Keratinocyte (primary cell): ENCODE measurements around the gene TUG1. TPM values are rescaled to one million over a fixed set of nuclear protein-coding genes. Genes with fewer than 3 reads are reported as not detected.
A peak's percentile ranks its signal among the peaks of the same experiment; 100 is the strongest.

ENCODE experiments used
- DNase-seq: peaks from one replicate; pipeline ENCODE4 v3.0.0-alpha.2; 2011; ENCODE audit warnings: low read depth, missing footprints, low spot score
- FAIRE-seq: peaks from 2 replicates; lab custom pipeline; 2011; peaks lifted over from hg19 to GRCh38; lab: Jason Lieb, UNC
- H2AFZ ChIP-seq: 2 replicates; pipeline ENCODE4 v1.6.0; 2012; ENCODE audit warnings: low read length, control low read depth, inconsistent platforms; ENCODE audit not compliant: control insufficient read depth
- H3K27ac ChIP-seq: 2 replicates; pipeline ENCODE4 v1.5.1; 2011; ENCODE audit warnings: low read length; ENCODE audit not compliant: control insufficient read depth, insufficient read depth
- H3K27me3 ChIP-seq: 3 replicates; pipeline ENCODE4 v1.6.0; 2011; ENCODE audit warnings: low read length; ENCODE audit not compliant: control insufficient read depth, insufficient read depth; ENCODE audit errors: extremely low read depth
- H3K36me3 ChIP-seq, 2 experiments: 2 replicates in 1 of 2; 3 replicates in 1 of 2; pipeline ENCODE4 v1.5.1; 2011; ENCODE audit warnings: low read length in 2 of 2, mild to moderate bottlenecking in 1 of 2; ENCODE audit not compliant: control insufficient read depth in 2 of 2, insufficient read depth in 2 of 2; ENCODE audit errors: extremely low read depth in 1 of 2
- H3K4me1 ChIP-seq: 3 replicates; pipeline ENCODE4 v1.5.1; 2011; ENCODE audit warnings: low read length; ENCODE audit not compliant: control insufficient read depth, insufficient read depth; ENCODE audit errors: extremely low read depth
- H3K4me2 ChIP-seq: 3 replicates; pipeline ENCODE4 v1.6.0; 2011; ENCODE audit warnings: low read depth, low read length; ENCODE audit not compliant: control insufficient read depth, insufficient read depth; ENCODE audit errors: extremely low read depth
- H3K4me3 ChIP-seq, 3 experiments: fragments of 200-600 bp in 1 of 3; sonication (generic) in 1 of 3; 2 replicates in 2 of 3; 3 replicates in 1 of 3; pipeline ENCODE4 v1.5.1; 2011 to 2016; ENCODE audit warnings: low read length in 3 of 3, mild to moderate bottlenecking in 3 of 3, control low read depth in 2 of 3, inconsistent platforms in 1 of 3, low read depth in 1 of 3, mixed read lengths in 1 of 3, mixed run types in 1 of 3, moderate library complexity in 1 of 3; ENCODE audit not compliant: control insufficient read depth in 2 of 3, insufficient read depth in 2 of 3; ENCODE audit errors: extremely low read depth in 1 of 3
- H3K79me2 ChIP-seq: 2 replicates; pipeline ENCODE4 v1.6.0; 2012; ENCODE audit warnings: low read length; ENCODE audit not compliant: control insufficient read depth, insufficient read depth
- H3K9ac ChIP-seq: 3 replicates; pipeline ENCODE4 v1.6.0; 2011; ENCODE audit warnings: low read length; ENCODE audit not compliant: control insufficient read depth, insufficient read depth; ENCODE audit errors: extremely low read depth
- H3K9me1 ChIP-seq: 3 replicates; pipeline ENCODE4 v1.6.0; 2011; ENCODE audit warnings: low read length; ENCODE audit not compliant: control insufficient read depth, insufficient read depth; ENCODE audit errors: extremely low read depth
- H3K9me3 ChIP-seq: 2 replicates; pipeline ENCODE4 v1.5.1; 2012; ENCODE audit warnings: low read depth, low read length; ENCODE audit not compliant: control insufficient read depth
- H4K20me1 ChIP-seq: 3 replicates; pipeline ENCODE4 v1.6.0; 2011; ENCODE audit warnings: low read length; ENCODE audit not compliant: control insufficient read depth, insufficient read depth; ENCODE audit errors: extremely low read depth
- CTCF ChIP-seq, 3 experiments: IDR thresholded peaks in 1 of 3; conservative IDR thresholded peaks in 1 of 3; optimal IDR thresholded peaks in 1 of 3; 2 replicates in 2 of 3; 3 replicates in 1 of 3; pipeline versions ENCODE3 to v1.5.1; 2011; ENCODE audit warnings: low read length in 3 of 3, mild to moderate bottlenecking in 3 of 3, moderate library complexity in 2 of 3, control low read depth in 1 of 3, inconsistent platforms in 1 of 3; ENCODE audit not compliant: insufficient read depth in 2 of 3; ENCODE audit errors: extremely low read depth in 1 of 3
- EZH2 ChIP-seq: IDR thresholded peaks from one replicate; pipeline ENCODE4 v1.6.1; 2012; ENCODE audit warnings: inconsistent platforms, mild to moderate bottlenecking, low read length, moderate library complexity
- dilution Hi-C: fragments of 300-500 bp; cut with MboI; formaldehyde crosslinking; loops from one replicate; pipeline ENCODE4 v1.7.0; 2020; ENCODE audit warnings: low sequenced_read_pairs; ENCODE audit not compliant: extremely low pct_ligation_motif_present
- polyA minus RNA-seq, 3 experiments: library from RNA; depleted of rRNA, polyadenylated mRNA; stranded (reverse); fragments of >200 nt; gene quantifications; 1 replicate in 1 of 3; 2 replicates in 1 of 3; 3 replicates in 1 of 3; pipeline ENCODE4 v1.2.3, GENCODE V29; 2011
- polyA plus RNA-seq, 5 experiments: library from polyadenylated mRNA; depleted of rRNA in 3 of 5; stranded (reverse) in 3 of 5; stranded (forward) in 1 of 5; unstranded in 1 of 5; fragments of >200 nt; gene quantifications; 1 replicate in 1 of 5; 2 replicates in 3 of 5; 3 replicates in 1 of 5; pipeline versions ENCODE4 v1.2.1 to v1.2.3, GENCODE V29; 2011 to 2012; ENCODE audit warnings: missing spikeins in 2 of 5, low read depth in 1 of 5, low replicate concordance in 1 of 5

The TUG1 gene
- polyA plus RNA-seq: 47.7 to 84.0 TPM (median 77.1 TPM) in 3 replicates
- polyA plus RNA-seq (2011; ENCODE audit: low read depth): 33.4 TPM
- polyA plus RNA-seq (2011; cell fraction: cytosol; rRNA removed): 20.5 and 47.1 TPM in 2 replicates
- polyA plus RNA-seq (2011; cell fraction: nucleus; rRNA removed): 199 and 239 TPM in 2 replicates
- 26.8 and 35.8 TPM in 2 replicates for polyA plus RNA-seq (2012; ENCODE audit: low replicate concordance)
- 36.8 to 68.2 TPM (median 46.4 TPM) in 3 replicates for polyA minus RNA-seq
- 14.0 TPM for polyA minus RNA-seq (2011; cell fraction: cytosol; rRNA and poly(A)+ RNA removed)
- polyA minus RNA-seq (2011; cell fraction: nucleus; rRNA and poly(A)+ RNA removed): 47.9 and 95.3 TPM in 2 replicates

- TF ChIP-seq EZH2 (no peak), CTCF (optimal IDR thresholded peaks at IDR 0.05 in 1 of 3, IDR thresholded peaks at IDR 0.05 in 1 of 3, conservative IDR thresholded peaks at IDR 0.05 in 1 of 3; ENCODE audit: extremely low read depth in 1 of 3, insufficient read depth in 2 of 3, low read length in 3 of 3) (no peak)
- H3K9me3 ChIP-seq: peaks cover 8% of the 10 kb centered on the region
- no peaks in the 10 kb centered on the region for H3K27me3 ChIP-seq
- peak within 1 kb of the TSS; percentile 82 for H3K9ac ChIP-seq
- peak within 1 kb of the TSS; percentile 92 for H3K4me2 ChIP-seq
- peaks cover 14% of the 10 kb centered on the region for H3K4me1 ChIP-seq
- DNase-seq (peak; percentile 85), FAIRE-seq (peak; percentile 43)
- H3K4me3 ChIP-seq: peak within 1 kb of the TSS; percentile 67 to 89 (median 85)
- H4K20me1 ChIP-seq: no peaks in the 10 kb centered on the region
- dilution Hi-C loops: loop anchor here (25.0 kb wide), 1 partner anchor 93 kb away; no protein-coding TSS in a partner anchor
- H3K36me3 ChIP-seq: peaks cover 12 to 34% of the 10 kb centered on the region in 2 experiments
- peak within 1 kb of the TSS; percentile 81 for H2AFZ ChIP-seq
- peaks cover 40% of the 10 kb centered on the region for H3K79me2 ChIP-seq
- no peaks in the 10 kb centered on the region for H3K9me1 ChIP-seq
- H3K27ac ChIP-seq: peak within 1 kb of the TSS; percentile 72
Observed at GRCh38 chr22:30968924-30969531, at the start of gene TUG1. Gene TUG1 (plus strand): TSS chr22:30969265.

- H3K9me1 ChIP-seq: no peaks in the 10 kb centered on the region
- H3K36me3 ChIP-seq: peaks cover 0 to 2% of the 10 kb centered on the region in 2 experiments
- H3K79me2 ChIP-seq: no peaks in the 10 kb centered on the region
- H3K9me3 ChIP-seq: no peaks in the 10 kb centered on the region
- H3K9ac ChIP-seq: no peak overlapping the region
- H2AFZ ChIP-seq: no peak overlapping the region
- H3K27ac ChIP-seq: no peak overlapping the region
- dilution Hi-C loops: no loop called here
- no peak for TF ChIP-seq CTCF (optimal IDR thresholded peaks at IDR 0.05 in 1 of 3, IDR thresholded peaks at IDR 0.05 in 1 of 3, conservative IDR thresholded peaks at IDR 0.05 in 1 of 3; ENCODE audit: extremely low read depth in 1 of 3, insufficient read depth in 2 of 3, low read length in 3 of 3)
- no peak for TF ChIP-seq EZH2
- H3K4me3 ChIP-seq: no peak overlapping the region
- no peak overlapping the region for H3K4me2 ChIP-seq
- no peak for DNase-seq
- no peaks in the 10 kb centered on the region for H3K27me3 ChIP-seq
- H4K20me1 ChIP-seq: no peaks in the 10 kb centered on the region
- H3K4me1 ChIP-seq: peaks cover 4% of the 10 kb centered on the region
- FAIRE-seq: no peak
Observed at GRCh38 chr22:30919973-30920372, 49.1 kb upstream of the TUG1 start.
